Tibial nerve (tissue), 4 donors: ENCODE data around the gene PGM5. TPM values are rescaled to one million over a fixed set of nuclear protein-coding genes. Genes with fewer than 3 reads are reported as not detected.

Experiments used
- DNase-seq, 2 donors: peaks; one replicate each; pipeline ENCODE4 v3.0.0-alpha.2; 2019; ENCODE audit warnings: low spot score in 2 of 2
- H3K27ac ChIP-seq, 4 donors: fragments of 200-600 bp; sonication (generic) in 3 of 4; one replicate each; pipeline ENCODE4 v1.5.1; 2017 to 2019; ENCODE audit warnings: mild to moderate bottlenecking in 1 of 4
- H3K27me3 ChIP-seq, 2 donors: fragments of 200-600 bp; sonication (generic) in 1 of 2; one replicate each; pipeline versions ENCODE4 v1.5.1 to v1.6.0; 2017 to 2019
- H3K36me3 ChIP-seq, 3 donors: fragments of 200-600 bp; sonication (generic); one replicate each; pipeline ENCODE4 v1.5.1; 2018 to 2019
- H3K4me1 ChIP-seq, 4 donors: fragments of 200-600 bp; sonication (generic) in 3 of 4; one replicate each; pipeline ENCODE4 v1.5.1; 2017 to 2019
- H3K4me3 ChIP-seq, 4 donors: fragments of 200-600 bp; sonication (generic) in 3 of 4; one replicate each; pipeline ENCODE4 v1.5.1; 2017 to 2019; ENCODE audit warnings: mild to moderate bottlenecking in 1 of 4, moderate library complexity in 1 of 4
- H3K9me3 ChIP-seq, 4 donors: fragments of 200-600 bp; sonication (generic) in 3 of 4; one replicate each; pipeline ENCODE4 v1.5.1; 2017 to 2019
- CTCF ChIP-seq, 5 experiments: fragments of 200-600 bp in 3 of 5; fragments of 450-650 bp in 2 of 5; sonication (generic) in 3 of 5; IDR thresholded peaks; one replicate each; pipeline ENCODE4 v1.5.1; 2016 to 2019; ENCODE audit warnings: antibody characterized with exemption in 5 of 5, mild to moderate bottlenecking in 3 of 5, moderate library complexity in 2 of 5
- EP300 ChIP-seq, 2 donors: sonication (generic); formaldehyde crosslinking; IDR thresholded peaks; one replicate each; pipeline ENCODE4 v1.6.1; 2017; ENCODE audit warnings: antibody characterized with exemption in 2 of 2, mild to moderate bottlenecking in 1 of 2
- POLR2A ChIP-seq, 2 donors: fragments of 450-650 bp; IDR thresholded peaks; one replicate each; pipeline ENCODE4 v1.6.1; 2017; ENCODE audit warnings: antibody characterized with exemption in 2 of 2, mild to moderate bottlenecking in 2 of 2, moderate library complexity in 2 of 2
- WGBS, 2 donors: methylation state at CpG; one replicate each; pipeline ENCODE4 v1.1.5; 2018; 5-methylcytosine and 5-hydroxymethylcytosine counted together
- total RNA-seq, 4 donors: library from RNA; depleted of rRNA; stranded (reverse); fragments of >200 nt; gene quantifications; one replicate each; pipeline ENCODE4 v1.1.0, GENCODE V29; 2016

The PGM5 gene
- total RNA-seq, 4 donors from 2014 or later, result 20.1 to 43.1 (median 27.0) TPM

GRCh38 chr9:68446836-68447235 lies 90.4 kb downstream of the PGM5 start:
- no peak for TF ChIP-seq EP300 (IDR thresholded peaks at IDR 0.05)
- no peak for TF ChIP-seq CTCF (IDR thresholded peaks at IDR 0.05)
- no peak for TF ChIP-seq POLR2A (IDR thresholded peaks at IDR 0.05)
- no peak overlapping the region for H3K27ac ChIP-seq
- no peaks in the 10 kb centered on the region for H3K4me1 ChIP-seq
- H3K9me3 ChIP-seq, result peaks cover 0 to 4% (median 0%) of the 10 kb centered on the region in 4 donors
- H3K4me3 ChIP-seq, result no peak overlapping the region
- 34 to 49% methylated on average over 7 of the region's 7 CpGs for WGBS, 2 donors
- H3K36me3 ChIP-seq, result no peaks in the 10 kb centered on the region
- no peak for DNase-seq
- H3K27me3 ChIP-seq, result no peaks in the 10 kb centered on the region

GRCh38 chr9:68447611-68448010 lies 91.2 kb downstream of the PGM5 start:
- no peak overlapping the region for H3K4me3 ChIP-seq
- H3K27me3 ChIP-seq, result no peaks in the 10 kb centered on the region
- no peak for TF ChIP-seq EP300 (IDR thresholded peaks at IDR 0.05)
- TF ChIP-seq POLR2A (IDR thresholded peaks at IDR 0.05), result no peak
- TF ChIP-seq CTCF (IDR thresholded peaks at IDR 0.05), result no peak
- no peaks in the 10 kb centered on the region for H3K36me3 ChIP-seq
- DNase-seq, result no peak
- H3K27ac ChIP-seq, result no peak overlapping the region
- no peaks in the 10 kb centered on the region for H3K4me1 ChIP-seq
- peaks cover 0 to 3% (median 0%) of the 10 kb centered on the region in 4 donors for H3K9me3 ChIP-seq
- 78 to 80% methylated on average over 2 of the region's 2 CpGs for WGBS, 2 donors

- no peak overlapping the region for H3K27ac ChIP-seq
- TF ChIP-seq POLR2A (IDR thresholded peaks at IDR 0.05) (no peak), EP300 (IDR thresholded peaks at IDR 0.05) (no peak), CTCF (IDR thresholded peaks at IDR 0.05) (no peak)
- no peaks in the 10 kb centered on the region for H3K9me3 ChIP-seq
- H3K27me3 ChIP-seq, result no peaks in the 10 kb centered on the region
- 75 to 76% methylated on average over 13 of the region's 13 CpGs for WGBS, 2 donors
- H3K36me3 ChIP-seq, result no peaks in the 10 kb centered on the region
- no peaks in the 10 kb centered on the region for H3K4me1 ChIP-seq
- no peak for DNase-seq
- no peak overlapping the region for H3K4me3 ChIP-seq
Measured at GRCh38 chr9:68454579-68455334, 98.3 kb downstream of the PGM5 start.

GRCh38 chr9:68455451-68455850 lies 99.0 kb downstream of the PGM5 start:
- no peak overlapping the region for H3K27ac ChIP-seq

More at GRCh38 chr9:68455451-68455850, 99.0 kb downstream of the PGM5 start:
- no peak for TF ChIP-seq CTCF (IDR thresholded peaks at IDR 0.05)
- TF ChIP-seq EP300 (IDR thresholded peaks at IDR 0.05), result no peak
- TF ChIP-seq POLR2A (IDR thresholded peaks at IDR 0.05), result no peak
- no peak for DNase-seq
- Histone ChIP-seq H3K27me3 (no peaks in the 10 kb centered on the region), H3K9me3 (no peaks in the 10 kb centered on the region), H3K4me3 (no peak overlapping the region), H3K4me1 (no peaks in the 10 kb centered on the region), H3K36me3 (no peaks in the 10 kb centered on the region)
- WGBS, 2 donors, result 70 to 82% methylated on average over 2 of the region's 2 CpGs
